GM12875 (cell line): Measurements from ENCODE around the gene PLEKHA5.
A peak's percentile ranks its signal among the peaks of the same experiment; 100 is the strongest.

Experiments used
- H3K4me3 ChIP-seq: one replicate; pipeline ENCODE4 v1.5.1; 2011; ENCODE audit warnings: low read depth, low read length, control low read depth
- TF ChIP-seq, protein P1 (sequence below): IDR thresholded peaks from 2 replicates; pipeline ENCODE4 v1.5.1; 2011; ENCODE audit warnings: low read depth, mild to moderate bottlenecking, control low read depth, inconsistent platforms, low read length, moderate library complexity, borderline replicate concordance; ENCODE audit not compliant: insufficient read depth

Gene PLEKHA5

DNA sequence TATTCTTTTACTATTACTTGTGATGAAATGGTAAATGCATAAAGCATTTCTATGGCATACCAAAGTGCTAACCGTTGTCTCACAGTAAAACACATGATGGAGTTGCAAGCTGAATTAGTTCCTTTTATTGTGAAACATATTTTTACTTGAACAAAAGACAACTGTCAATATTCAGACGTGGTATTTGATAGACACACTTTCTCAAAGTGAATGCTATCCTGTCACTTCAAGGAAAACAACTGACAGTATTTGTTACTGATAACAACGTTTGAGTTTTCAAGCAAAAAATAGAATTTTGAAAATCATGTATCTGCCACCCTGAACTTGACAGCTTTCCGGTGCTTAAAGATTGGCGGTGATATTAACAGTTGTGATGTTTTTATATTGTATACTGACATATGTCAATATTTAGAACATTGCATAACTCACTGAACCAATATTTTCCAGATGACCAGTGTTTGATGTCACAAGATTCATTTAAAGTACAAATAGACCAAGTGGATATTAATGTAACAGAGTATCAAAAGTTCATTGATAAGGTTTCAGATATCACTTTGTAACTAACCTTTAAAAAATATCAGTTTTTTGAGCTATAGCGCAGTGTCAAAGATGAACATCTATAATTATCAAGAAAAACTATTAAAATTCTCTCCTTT, 156.4 kb downstream of the PLEKHA5 start:
- no peak overlapping the region for H3K4me3 ChIP-seq
- TF ChIP-seq, protein P1, sequence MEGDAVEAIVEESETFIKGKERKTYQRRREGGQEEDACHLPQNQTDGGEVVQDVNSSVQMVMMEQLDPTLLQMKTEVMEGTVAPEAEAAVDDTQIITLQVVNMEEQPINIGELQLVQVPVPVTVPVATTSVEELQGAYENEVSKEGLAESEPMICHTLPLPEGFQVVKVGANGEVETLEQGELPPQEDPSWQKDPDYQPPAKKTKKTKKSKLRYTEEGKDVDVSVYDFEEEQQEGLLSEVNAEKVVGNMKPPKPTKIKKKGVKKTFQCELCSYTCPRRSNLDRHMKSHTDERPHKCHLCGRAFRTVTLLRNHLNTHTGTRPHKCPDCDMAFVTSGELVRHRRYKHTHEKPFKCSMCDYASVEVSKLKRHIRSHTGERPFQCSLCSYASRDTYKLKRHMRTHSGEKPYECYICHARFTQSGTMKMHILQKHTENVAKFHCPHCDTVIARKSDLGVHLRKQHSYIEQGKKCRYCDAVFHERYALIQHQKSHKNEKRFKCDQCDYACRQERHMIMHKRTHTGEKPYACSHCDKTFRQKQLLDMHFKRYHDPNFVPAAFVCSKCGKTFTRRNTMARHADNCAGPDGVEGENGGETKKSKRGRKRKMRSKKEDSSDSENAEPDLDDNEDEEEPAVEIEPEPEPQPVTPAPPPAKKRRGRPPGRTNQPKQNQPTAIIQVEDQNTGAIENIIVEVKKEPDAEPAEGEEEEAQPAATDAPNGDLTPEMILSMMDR, result no peak

DNA sequence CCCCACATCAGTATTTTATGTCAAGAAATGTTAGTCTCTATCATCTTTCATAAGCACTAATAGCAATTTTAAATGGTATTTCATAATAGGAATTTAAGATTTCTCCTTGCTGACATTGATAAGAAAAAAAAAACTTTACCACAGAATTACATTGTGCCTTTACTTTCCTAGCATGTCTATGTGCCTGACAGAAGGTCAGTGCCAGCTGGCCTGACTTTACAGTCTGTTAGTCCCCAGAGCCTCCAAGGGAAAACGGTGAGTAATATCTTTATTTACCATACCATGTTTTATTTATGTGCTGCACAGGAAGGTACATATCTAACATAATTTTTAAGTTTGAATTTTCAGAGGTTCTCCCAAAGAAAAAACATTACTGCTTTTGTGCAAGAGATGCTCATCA, 157.8 kb downstream of the PLEKHA5 start:
- no peak overlapping the region for H3K4me3 ChIP-seq

DNA sequence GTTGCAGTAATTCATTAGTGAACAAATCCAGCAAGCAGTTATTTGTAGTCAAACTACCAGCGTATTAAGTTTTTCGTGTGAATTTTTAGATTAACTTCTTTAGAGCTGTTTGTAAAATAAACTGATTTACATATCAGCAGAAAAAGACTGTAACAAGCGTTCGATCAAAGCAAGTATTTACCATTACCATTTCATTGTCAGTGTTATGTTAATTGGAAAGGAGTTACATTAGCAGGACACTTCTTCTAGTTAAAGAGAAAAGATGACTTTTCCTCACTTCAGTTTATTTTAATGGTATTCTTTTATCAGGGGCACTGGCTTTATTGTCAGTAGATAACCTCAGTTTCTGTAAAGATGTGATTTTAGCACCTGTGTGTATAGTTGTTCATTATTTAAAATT, 158.6 kb downstream of the PLEKHA5 start:
- TF ChIP-seq, protein P1, result no peak
- H3K4me3 ChIP-seq, result no peak overlapping the region

More for the DNA sequence above, 157.8 kb downstream of the PLEKHA5 start:
- TF ChIP-seq, protein P1, result no peak

DNA sequence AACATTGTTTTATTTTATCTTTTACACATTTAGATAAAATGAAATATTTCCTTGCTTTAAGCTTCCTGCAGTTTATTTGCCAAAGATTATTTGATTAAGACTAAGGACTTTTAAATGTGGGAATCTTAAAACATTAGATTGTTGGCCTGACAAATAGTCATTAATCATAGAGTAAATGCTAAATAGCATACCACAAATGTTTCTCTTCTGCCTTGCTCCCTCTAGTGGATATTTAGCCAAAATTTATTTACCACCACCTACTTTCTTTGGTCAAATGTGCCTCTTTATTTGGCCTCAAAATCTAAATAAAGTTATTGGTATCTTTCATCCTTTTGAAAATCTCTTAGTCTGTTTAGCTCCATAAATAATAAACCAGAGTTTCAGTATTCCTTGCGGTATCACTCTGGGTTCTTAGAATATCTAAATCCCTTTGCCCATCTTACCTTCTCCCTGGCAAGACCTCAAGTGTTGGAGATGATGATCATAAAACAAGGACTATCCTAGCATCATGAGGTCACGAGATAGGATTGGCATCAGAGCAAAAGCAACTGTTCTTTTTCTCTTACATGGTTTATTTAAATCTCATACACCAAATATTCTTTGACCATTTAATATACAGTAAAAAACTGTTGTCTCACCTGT, 159.2 kb downstream of the PLEKHA5 start:
- TF ChIP-seq, protein P1, result peak; percentile 37; the same call in 1 of the 2 replicates
- no peak overlapping the region for H3K4me3 ChIP-seq

DNA sequence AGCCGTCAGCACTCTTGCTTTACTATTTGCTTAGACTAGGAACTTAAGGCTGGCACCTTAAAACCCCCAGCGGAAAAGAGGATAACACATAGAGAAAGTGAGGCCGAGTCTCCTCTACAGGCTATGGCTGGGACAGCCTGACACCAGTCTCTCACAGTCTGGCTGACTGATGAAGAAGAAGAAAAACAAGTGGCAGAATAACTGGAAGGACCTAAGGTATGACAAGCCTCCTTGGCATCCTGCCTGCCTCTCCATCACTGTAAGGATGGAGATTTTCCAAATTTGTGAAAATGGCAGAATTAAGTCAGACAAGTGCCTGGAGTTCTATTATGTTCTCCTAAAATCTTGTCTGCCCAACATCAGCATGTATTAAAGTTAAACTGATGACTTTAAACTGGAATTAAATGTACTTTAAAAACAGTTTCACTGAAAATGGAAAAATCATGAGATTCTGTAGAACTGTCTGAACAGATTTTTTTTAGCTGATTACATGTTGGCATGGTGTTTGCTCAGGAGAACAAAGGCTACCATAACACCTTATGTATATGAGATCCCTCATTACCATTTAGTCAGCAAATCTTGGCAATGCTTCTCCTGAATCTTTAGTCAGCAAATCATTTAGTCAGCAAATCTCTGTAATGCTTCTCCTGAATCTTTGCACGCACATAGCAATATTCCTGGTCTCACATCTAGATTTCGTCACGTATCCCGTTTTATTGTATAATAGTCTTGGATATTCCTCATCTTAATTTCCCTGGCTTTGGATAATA, 169.5 kb downstream of the PLEKHA5 start:
- TF ChIP-seq, protein P1, result no peak
- no peak overlapping the region for H3K4me3 ChIP-seq

DNA sequence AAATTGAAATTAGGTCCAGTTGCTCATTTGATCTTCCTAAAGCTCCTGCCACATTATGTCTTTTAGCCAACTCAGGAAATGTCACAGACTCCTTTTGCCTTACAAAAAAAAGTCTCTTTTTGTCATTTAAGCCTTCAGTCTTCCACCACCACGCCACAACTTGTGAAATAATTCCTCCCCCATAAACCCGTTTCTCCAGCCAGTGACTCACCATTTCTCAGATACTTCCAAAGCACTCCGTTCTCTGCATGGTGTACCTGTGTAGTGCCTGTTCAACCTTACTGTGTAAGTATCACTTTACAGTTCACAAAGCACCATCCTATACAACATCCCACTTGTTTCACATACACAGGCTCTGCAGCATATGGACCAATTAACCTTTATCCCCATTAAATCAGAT, 170.2 kb downstream of the PLEKHA5 start:
- TF ChIP-seq, protein P1, result no peak
- H3K4me3 ChIP-seq, result no peak overlapping the region
